Activated CD4-positive, alpha-beta T cell treated with anti-CD3 and anti-CD28 coated beads, Interleukin-2, amount 10 ng/mL, durations not matched to agents 24 days and 14 days (primary cell): ENCODE data around the gene KCTD8. TPM values are rescaled to one million over a fixed set of nuclear protein-coding genes. Genes with fewer than 3 reads are reported as not detected.

Experiments
- DNase-seq: peaks from one replicate; pipeline ENCODE4 v3.0.0; 2022
- H3K27ac Mint-ChIP-seq: one replicate; pipeline ENCODE4 v1.8.0; 2022; ENCODE audit warnings: mild to moderate bottlenecking, mixed read lengths
- H3K27me3 Mint-ChIP-seq: one replicate; pipeline ENCODE4 v1.8.0; 2022; ENCODE audit warnings: mixed read lengths
- H3K36me3 Mint-ChIP-seq: one replicate; pipeline ENCODE4 v1.8.0; 2022; ENCODE audit warnings: low read depth, mild to moderate bottlenecking, mixed read lengths
- H3K4me1 Mint-ChIP-seq: one replicate; pipeline ENCODE4 v1.8.0; 2021; ENCODE audit warnings: mixed read lengths
- H3K4me3 Mint-ChIP-seq: one replicate; pipeline ENCODE4 v1.8.0; 2022; ENCODE audit warnings: mild to moderate bottlenecking, moderate library complexity, mixed read lengths
- H3K9me3 Mint-ChIP-seq: one replicate; pipeline ENCODE4 v1.8.0; 2021; ENCODE audit warnings: mixed read lengths
- intact Hi-C: fragments of 100-400 bp; cut with micrococcal nuclease; formaldehyde crosslinking; loops from one replicate; pipeline ENCODE4 v1.15.1; 2023
- total RNA-seq: library from RNA; stranded (reverse); gene quantifications from 2 replicates; pipeline ENCODE4 v1.2.3, GENCODE V29; 2022

Gene KCTD8
- total RNA-seq, 1 donor from 2014 or later: not detected

- no peaks in the 10 kb centered on the region for H3K27me3 Mint-ChIP-seq
- no peak overlapping the region for H3K27ac Mint-ChIP-seq
- no peak for DNase-seq
- no peaks in the 10 kb centered on the region for H3K9me3 Mint-ChIP-seq
- no peaks in the 10 kb centered on the region for H3K4me1 Mint-ChIP-seq
- H3K36me3 Mint-ChIP-seq: no peaks in the 10 kb centered on the region
- intact Hi-C loops: no loop called here
- H3K4me3 Mint-ChIP-seq: no peak overlapping the region
Observed at GRCh38 chr4:44422912-44423311, 25.7 kb downstream of the KCTD8 start.

- DNase-seq: no peak
- no peak overlapping the region for H3K4me3 Mint-ChIP-seq
- intact Hi-C loops: no loop called here
- H3K9me3 Mint-ChIP-seq: no peaks in the 10 kb centered on the region
- no peaks in the 10 kb centered on the region for H3K36me3 Mint-ChIP-seq
- no peaks in the 10 kb centered on the region for H3K4me1 Mint-ChIP-seq
- no peak overlapping the region for H3K27ac Mint-ChIP-seq
- H3K27me3 Mint-ChIP-seq: no peaks in the 10 kb centered on the region
Observed at GRCh38 chr4:44421330-44422065, 27.1 kb downstream of the KCTD8 start.

- no peak for DNase-seq
- intact Hi-C loops: no loop called here
- Mint-ChIP-seq H3K9me3 (no peaks in the 10 kb centered on the region), H3K4me1 (no peaks in the 10 kb centered on the region), H3K4me3 (no peak overlapping the region), H3K36me3 (no peaks in the 10 kb centered on the region), H3K27ac (no peak overlapping the region), H3K27me3 (no peaks in the 10 kb centered on the region)
Observed at GRCh38 chr4:44415251-44415650, 33.4 kb downstream of the KCTD8 start.

GRCh38 chr4:44368413-44369167 lies 80.0 kb downstream of the KCTD8 start:
- Mint-ChIP-seq H3K9me3 (no peaks in the 10 kb centered on the region), H3K27me3 (no peaks in the 10 kb centered on the region), H3K27ac (no peak overlapping the region), H3K36me3 (no peaks in the 10 kb centered on the region), H3K4me1 (no peaks in the 10 kb centered on the region), H3K4me3 (no peak overlapping the region)
- DNase-seq: no peak
- intact Hi-C loops: no loop called here

- H3K27ac Mint-ChIP-seq: no peak overlapping the region
- H3K4me3 Mint-ChIP-seq: no peak overlapping the region
- no peaks in the 10 kb centered on the region for H3K9me3 Mint-ChIP-seq
- no peaks in the 10 kb centered on the region for H3K36me3 Mint-ChIP-seq
- intact Hi-C loops: no loop called here
- H3K27me3 Mint-ChIP-seq: no peaks in the 10 kb centered on the region
- no peak for DNase-seq
- H3K4me1 Mint-ChIP-seq: no peaks in the 10 kb centered on the region
Observed at GRCh38 chr4:44354172-44354571, 94.4 kb downstream of the KCTD8 start.

GRCh38 chr4:44351069-44351468 lies 97.5 kb downstream of the KCTD8 start:
- Mint-ChIP-seq H3K9me3 (no peaks in the 10 kb centered on the region), H3K4me3 (no peak overlapping the region), H3K27me3 (no peaks in the 10 kb centered on the region), H3K27ac (no peak overlapping the region), H3K4me1 (no peaks in the 10 kb centered on the region), H3K36me3 (no peaks in the 10 kb centered on the region)
- DNase-seq: no peak
- intact Hi-C loops: no loop called here

- no peaks in the 10 kb centered on the region for H3K9me3 Mint-ChIP-seq
- H3K4me3 Mint-ChIP-seq: no peak overlapping the region
- no peak overlapping the region for H3K27ac Mint-ChIP-seq
- DNase-seq: no peak
- H3K4me1 Mint-ChIP-seq: no peaks in the 10 kb centered on the region
- H3K36me3 Mint-ChIP-seq: no peaks in the 10 kb centered on the region
- intact Hi-C loops: no loop called here
- no peaks in the 10 kb centered on the region for H3K27me3 Mint-ChIP-seq
Observed at GRCh38 chr4:44342800-44343199, 105.8 kb downstream of the KCTD8 start.

- DNase-seq: no peak
- Mint-ChIP-seq H3K27ac (no peak overlapping the region), H3K27me3 (no peaks in the 10 kb centered on the region), H3K4me1 (no peaks in the 10 kb centered on the region), H3K4me3 (no peak overlapping the region), H3K9me3 (no peaks in the 10 kb centered on the region), H3K36me3 (no peaks in the 10 kb centered on the region)
- intact Hi-C loops: no loop called here
Observed at GRCh38 chr4:44326741-44327140, 121.9 kb downstream of the KCTD8 start.

- Mint-ChIP-seq H3K4me3 (no peak overlapping the region), H3K4me1 (no peaks in the 10 kb centered on the region), H3K36me3 (no peaks in the 10 kb centered on the region), H3K9me3 (peaks cover 6% of the 10 kb centered on the region), H3K27me3 (no peaks in the 10 kb centered on the region), H3K27ac (no peak overlapping the region)
- no peak for DNase-seq
- intact Hi-C loops: no loop called here
Observed at GRCh38 chr4:44320833-44321232, 127.8 kb downstream of the KCTD8 start.

GRCh38 chr4:44319129-44319528 lies 129.5 kb downstream of the KCTD8 start:
- intact Hi-C loops: no loop called here
- Mint-ChIP-seq H3K27ac (no peak overlapping the region), H3K36me3 (no peaks in the 10 kb centered on the region), H3K9me3 (peaks cover 6% of the 10 kb centered on the region), H3K27me3 (no peaks in the 10 kb centered on the region), H3K4me3 (no peak overlapping the region), H3K4me1 (no peaks in the 10 kb centered on the region)
- no peak for DNase-seq

GRCh38 chr4:44313702-44314101 lies 134.9 kb downstream of the KCTD8 start:
- no peak overlapping the region for H3K27ac Mint-ChIP-seq
- intact Hi-C loops: no loop called here

GRCh38 chr4:44287505-44287904 lies 161.1 kb downstream of the KCTD8 start:
- no peak overlapping the region for H3K4me3 Mint-ChIP-seq
- no peak overlapping the region for H3K27ac Mint-ChIP-seq
- H3K4me1 Mint-ChIP-seq: no peaks in the 10 kb centered on the region
- H3K36me3 Mint-ChIP-seq: no peaks in the 10 kb centered on the region
- H3K27me3 Mint-ChIP-seq: no peaks in the 10 kb centered on the region
- intact Hi-C loops: no loop called here
- no peaks in the 10 kb centered on the region for H3K9me3 Mint-ChIP-seq
- no peak for DNase-seq

More at GRCh38 chr4:44313702-44314101, 134.9 kb downstream of the KCTD8 start:
- Mint-ChIP-seq H3K4me3 (no peak overlapping the region), H3K9me3 (peaks cover 6% of the 10 kb centered on the region), H3K27me3 (no peaks in the 10 kb centered on the region), H3K4me1 (no peaks in the 10 kb centered on the region), H3K36me3 (no peaks in the 10 kb centered on the region)
- no peak for DNase-seq

GRCh38 chr4:44279469-44279868 lies 169.1 kb downstream of the KCTD8 start:
- no peak for DNase-seq
- intact Hi-C loops: no loop called here
- no peaks in the 10 kb centered on the region for H3K27me3 Mint-ChIP-seq

GRCh38 chr4:44279066-44279465 lies 169.5 kb downstream of the KCTD8 start:
- Mint-ChIP-seq H3K36me3 (no peaks in the 10 kb centered on the region), H3K27ac (no peak overlapping the region), H3K4me3 (no peak overlapping the region), H3K4me1 (no peaks in the 10 kb centered on the region), H3K27me3 (no peaks in the 10 kb centered on the region), H3K9me3 (no peaks in the 10 kb centered on the region)
- intact Hi-C loops: no loop called here
- DNase-seq: no peak

More at GRCh38 chr4:44279469-44279868, 169.1 kb downstream of the KCTD8 start:
- H3K27ac Mint-ChIP-seq: no peak overlapping the region
- H3K4me3 Mint-ChIP-seq: no peak overlapping the region
- H3K9me3 Mint-ChIP-seq: no peaks in the 10 kb centered on the region
- H3K36me3 Mint-ChIP-seq: no peaks in the 10 kb centered on the region
- H3K4me1 Mint-ChIP-seq: no peaks in the 10 kb centered on the region
